ENCODE measurements around the gene TMEM165. TPM values are rescaled to one million over a fixed set of nuclear protein-coding genes. Genes with fewer than 3 reads are reported as not detected.
A peak's percentile ranks its signal among the peaks of the same experiment; 100 is the strongest.

The TMEM165 gene
- total and polyA plus RNA-seq, 9 of the 15 experiments (the other 6 are each of a cell fraction or from before 2014, with no cell fraction given) = 21.3 to 145 (median 96.8) TPM

DNA sequence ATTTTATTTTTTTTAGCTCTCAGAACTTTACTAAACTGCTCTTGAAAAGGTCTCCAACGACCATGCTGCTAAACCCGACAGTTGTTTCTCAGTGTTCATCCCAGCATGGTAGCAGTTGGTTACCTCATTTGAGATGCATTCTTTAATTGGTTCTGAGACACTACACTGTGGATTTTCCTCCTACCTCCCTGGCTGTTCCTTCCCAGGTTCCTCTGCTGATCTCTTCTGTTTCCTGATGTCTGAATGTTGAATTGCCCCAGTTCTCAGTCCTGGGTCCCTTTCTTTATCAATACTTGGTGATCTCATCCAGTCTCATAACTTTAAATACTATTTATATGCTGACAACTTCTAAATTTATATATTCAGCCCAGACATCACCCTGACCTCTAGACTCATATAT lies 19.1 kb upstream of the TMEM165 start:
- Histone ChIP-seq H3K27ac (ENCODE audit: extremely low read depth, low read depth, low read length) (no peak overlapping the region), H3K4me3 (no peak overlapping the region), H2AFZ (ENCODE audit: low read depth, low read length) (0 out of 2 replicates have a peak overlapping the region, but pooled peaks have one; percentile 11), H3K36me3 (ENCODE audit: control insufficient read depth, insufficient read depth, low read length) (no peaks in the 10 kb centered on the region; the same call in 2 of the 3 replicates), H3K4me1 (replicated peaks in 1 of 2; ENCODE audit: control insufficient read depth in 2 of 2, insufficient read depth in 2 of 2, low read length in 2 of 2) (peaks cover 4 to 8% of the 10 kb centered on the region in 2 experiments; a peak in 4 of 5 replicates), H3K27me3 (ENCODE audit: control insufficient read depth in 2 of 2, insufficient read depth in 2 of 2, low read length in 2 of 2) (no peaks in the 10 kb centered on the region), H3K9me3 (replicated peaks; ENCODE audit: control insufficient read depth, insufficient read depth, low read depth, low read length) (no peaks in the 10 kb centered on the region), H3K9me1 (ENCODE audit: control insufficient read depth, insufficient read depth, low read length) (no peaks in the 10 kb centered on the region), H3K9ac (ENCODE audit: insufficient read depth in 1 of 2, low read depth in 2 of 2, low read length in 2 of 2) (no peak overlapping the region), H4K20me1 (replicated peaks; ENCODE audit: control insufficient read depth, insufficient read depth, low read length) (no peaks in the 10 kb centered on the region), H3K4me2 (ENCODE audit: insufficient read depth, low read length) (no peak overlapping the region), H3K79me2 (ENCODE audit: control insufficient read depth, insufficient read depth, low read length) (no peaks in the 10 kb centered on the region)
- ChIA-PET CTCF (ENCODE audit: low intra/inter-chr PET ratio) (no interaction called here), POLR2A (interaction anchor here (1.1 to 1.9 kb wide), 3 partner anchors 8 to 12 kb away, joined by 3 to 4 read pairs (median 4); no protein-coding TSS in a partner anchor)
- FAIRE-seq = no peak
- in situ Hi-C loops (cut with MboI) = no loop called here
- intact Hi-C loops (cut with micrococcal nuclease) = no loop called here
- no peak for DNase-seq (ENCODE audit: extremely low read depth in 1 of 4, low spot score in 3 of 4)
- 36% methylated on average over 2 of the region's 2 CpGs for WGBS (ENCODE audit: insufficient coverage, low coverage, missing lambda C conversion rate)
- ATAC-seq = no peak
- BruUV-seq (replicated peaks) = no TSS peak
- TF ChIP-seq TFAM (CRISPR knock-in tag; conservative IDR thresholded peaks at IDR 0.05) (no peak), KLF6 (CRISPR knock-in tag; IDR thresholded peaks at IDR 0.05; ENCODE audit: borderline replicate concordance) (no peak), ZNF174 (CRISPR knock-in tag; IDR thresholded peaks at IDR 0.05) (no peak)

DNA sequence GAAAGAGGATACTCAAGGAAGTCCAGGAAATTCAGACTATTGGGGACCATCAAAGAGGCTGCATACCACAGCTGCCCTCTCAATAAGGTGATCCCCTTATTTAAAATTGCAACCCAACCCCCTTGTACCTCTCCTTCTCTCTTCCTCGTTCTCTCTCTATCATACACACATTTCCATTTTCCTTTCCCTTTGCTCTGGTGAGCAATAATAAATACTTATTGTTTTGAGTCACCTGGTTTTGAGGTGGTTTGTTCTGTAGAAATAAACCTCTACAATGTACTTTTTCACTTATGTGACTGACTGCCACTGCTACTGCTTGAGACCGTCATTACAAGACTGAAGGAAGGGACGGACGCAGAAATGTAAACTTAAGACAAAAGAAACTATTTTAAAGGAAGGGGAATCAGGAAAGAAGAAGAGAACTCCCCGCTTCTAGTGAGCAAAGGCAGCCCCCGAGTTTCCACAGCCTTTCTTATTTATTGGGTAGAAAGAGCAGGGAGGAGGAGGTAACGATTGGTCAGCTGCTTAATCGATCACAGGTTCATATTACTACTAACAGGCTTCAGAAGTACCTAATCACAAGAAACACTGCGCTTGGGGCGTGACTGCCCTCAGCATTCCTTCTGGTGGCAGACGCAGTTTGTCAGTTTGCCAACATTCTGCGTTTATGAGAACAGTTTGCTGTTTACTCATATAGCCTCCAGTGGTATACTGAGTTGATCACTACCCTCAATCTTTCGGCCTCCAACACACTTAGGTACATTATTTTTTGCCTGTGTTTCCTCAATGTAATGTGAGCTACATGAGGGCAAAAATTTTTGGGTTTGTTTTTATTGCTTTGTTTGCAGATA lies 16.9 kb upstream of the TMEM165 start:
- DNase-seq (ENCODE audit: extremely low read depth in 1 of 4, low spot score in 3 of 4) = no peak
- Histone ChIP-seq H3K4me2 (ENCODE audit: insufficient read depth, low read length) (peak overlapping the region; percentile 15; the same call in 1 of the 2 replicates), H3K27ac (ENCODE audit: extremely low read depth, low read depth, low read length) (no peak overlapping the region), H3K9me3 (replicated peaks; ENCODE audit: control insufficient read depth, insufficient read depth, low read depth, low read length) (no peaks in the 10 kb centered on the region), H3K36me3 (ENCODE audit: control insufficient read depth, insufficient read depth, low read length) (no peaks in the 10 kb centered on the region; the same call in 2 of the 3 replicates), H4K20me1 (replicated peaks; ENCODE audit: control insufficient read depth, insufficient read depth, low read length) (no peaks in the 10 kb centered on the region), H3K9ac (ENCODE audit: insufficient read depth in 1 of 2, low read depth in 2 of 2, low read length in 2 of 2) (no peak overlapping the region), H3K4me3 (no peak overlapping the region), H3K27me3 (ENCODE audit: control insufficient read depth in 2 of 2, insufficient read depth in 2 of 2, low read length in 2 of 2) (no peaks in the 10 kb centered on the region), H2AFZ (ENCODE audit: low read depth, low read length) (peak overlapping the region; percentile 84), H3K9me1 (ENCODE audit: control insufficient read depth, insufficient read depth, low read length) (no peaks in the 10 kb centered on the region), H3K79me2 (ENCODE audit: control insufficient read depth, insufficient read depth, low read length) (no peaks in the 10 kb centered on the region), H3K4me1 (replicated peaks in 1 of 2; ENCODE audit: control insufficient read depth in 2 of 2, insufficient read depth in 2 of 2, low read length in 2 of 2) (peaks cover 5 to 8% of the 10 kb centered on the region in 2 experiments; a peak in 4 of 5 replicates)
- BruUV-seq (replicated peaks) = no TSS peak
- no peak for ATAC-seq
- intact Hi-C loops (cut with micrococcal nuclease) (no loop called here), in situ Hi-C loops (cut with MboI) (no loop called here)
- CTCF ChIA-PET (ENCODE audit: low intra/inter-chr PET ratio) = no interaction called here
- 51% methylated on average over 13 of the region's 13 CpGs for WGBS (ENCODE audit: insufficient coverage, low coverage, missing lambda C conversion rate)
- POLR2A ChIA-PET = interaction anchor here (1.1 to 1.9 kb wide), 3 partner anchors 10 to 27 kb away, joined by 3 to 5 read pairs (median 4); no protein-coding TSS in a partner anchor
- no peak for FAIRE-seq
- TF ChIP-seq ZNF707 (CRISPR knock-in tag; conservative IDR thresholded peaks at IDR 0.05) (no peak), LARP7 (IDR thresholded peaks at IDR 0.05) (no peak), ZNF217 (CRISPR knock-in tag; IDR thresholded peaks at IDR 0.05) (no peak), ZNF324 (CRISPR knock-in tag; IDR thresholded peaks at IDR 0.05) (no peak), DEAF1 (CRISPR knock-in tag; IDR thresholded peaks at IDR 0.05) (no peak), FOXK1 (CRISPR knock-in tag; IDR thresholded peaks at IDR 0.05; ENCODE audit: borderline replicate concordance) (no peak), PKNOX1 (IDR thresholded peaks at IDR 0.05) (no peak)
- TF ChIP-seq, protein P1, sequence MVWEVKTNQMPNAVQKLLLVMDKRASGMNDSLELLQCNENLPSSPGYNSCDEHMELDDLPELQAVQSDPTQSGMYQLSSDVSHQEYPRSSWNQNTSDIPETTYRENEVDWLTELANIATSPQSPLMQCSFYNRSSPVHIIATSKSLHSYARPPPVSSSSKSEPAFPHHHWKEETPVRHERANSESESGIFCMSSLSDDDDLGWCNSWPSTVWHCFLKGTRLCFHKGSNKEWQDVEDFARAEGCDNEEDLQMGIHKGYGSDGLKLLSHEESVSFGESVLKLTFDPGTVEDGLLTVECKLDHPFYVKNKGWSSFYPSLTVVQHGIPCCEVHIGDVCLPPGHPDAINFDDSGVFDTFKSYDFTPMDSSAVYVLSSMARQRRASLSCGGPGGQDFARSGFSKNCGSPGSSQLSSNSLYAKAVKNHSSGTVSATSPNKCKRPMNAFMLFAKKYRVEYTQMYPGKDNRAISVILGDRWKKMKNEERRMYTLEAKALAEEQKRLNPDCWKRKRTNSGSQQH (CRISPR knock-in tag; IDR thresholded peaks at IDR 0.05) = no peak
